Kidney glomerular epithelial cell (primary cell): Measurements from ENCODE around the gene CMIP.
"Not testable (repeated sequence)": the region's sequence is repeated elsewhere in the genome, so short reads cannot be mapped to it uniquely, and the experiment has no call there.

Experiments used
- DNase-seq: peaks from one replicate; lab custom pipeline; 2025; lab: John Stamatoyannopoulos, UW

Gene CMIP

GRCh38 chr16:81568749-81569087, 124.1 kb downstream of the CMIP start:
- DNase-seq, result no peak

- no peak for DNase-seq
These were observed 124.9 kb downstream of the CMIP start for GRCh38 chr16:81569361-81570034.

GRCh38 chr16:81570151-81570846, 125.7 kb downstream of the CMIP start:
- no peak for DNase-seq

GRCh38 chr16:81571175-81571574, 126.6 kb downstream of the CMIP start:
- no peak for DNase-seq

GRCh38 chr16:81571592-81572385, 127.2 kb downstream of the CMIP start:
- DNase-seq, result no peak

GRCh38 chr16:81572386-81573144, 128.0 kb downstream of the CMIP start:
- DNase-seq, result no peak

GRCh38 chr16:81573533-81574020, 129.0 kb downstream of the CMIP start:
- DNase-seq, result no peak

GRCh38 chr16:81574168-81574567, 129.6 kb downstream of the CMIP start:
- no peak for DNase-seq

- DNase-seq, result no peak
These were observed 130.7 kb downstream of the CMIP start for GRCh38 chr16:81575307-81575706.

- no peak for DNase-seq
These were observed 131.2 kb downstream of the CMIP start for GRCh38 chr16:81575834-81576233.

- no peak for DNase-seq
These were observed 132.1 kb downstream of the CMIP start for GRCh38 chr16:81576696-81577095.

GRCh38 chr16:81577272-81577671, 132.7 kb downstream of the CMIP start:
- not testable (repeated sequence) for DNase-seq

GRCh38 chr16:81578076-81578475, 133.5 kb downstream of the CMIP start:
- no peak for DNase-seq

GRCh38 chr16:81578636-81579413, 134.2 kb downstream of the CMIP start:
- no peak for DNase-seq

GRCh38 chr16:81581107-81581506, 136.5 kb downstream of the CMIP start:
- no peak for DNase-seq

- DNase-seq, result no peak
These were observed 138.2 kb downstream of the CMIP start for GRCh38 chr16:81582655-81583441.

GRCh38 chr16:81583893-81584631, 139.5 kb downstream of the CMIP start:
- DNase-seq, result no peak

GRCh38 chr16:81585785-81586184, 141.2 kb downstream of the CMIP start:
- no peak for DNase-seq

- DNase-seq, result no peak
These were observed 141.8 kb downstream of the CMIP start for GRCh38 chr16:81586417-81586816.
